Measurements from ENCODE around the gene LTF.

DNA sequence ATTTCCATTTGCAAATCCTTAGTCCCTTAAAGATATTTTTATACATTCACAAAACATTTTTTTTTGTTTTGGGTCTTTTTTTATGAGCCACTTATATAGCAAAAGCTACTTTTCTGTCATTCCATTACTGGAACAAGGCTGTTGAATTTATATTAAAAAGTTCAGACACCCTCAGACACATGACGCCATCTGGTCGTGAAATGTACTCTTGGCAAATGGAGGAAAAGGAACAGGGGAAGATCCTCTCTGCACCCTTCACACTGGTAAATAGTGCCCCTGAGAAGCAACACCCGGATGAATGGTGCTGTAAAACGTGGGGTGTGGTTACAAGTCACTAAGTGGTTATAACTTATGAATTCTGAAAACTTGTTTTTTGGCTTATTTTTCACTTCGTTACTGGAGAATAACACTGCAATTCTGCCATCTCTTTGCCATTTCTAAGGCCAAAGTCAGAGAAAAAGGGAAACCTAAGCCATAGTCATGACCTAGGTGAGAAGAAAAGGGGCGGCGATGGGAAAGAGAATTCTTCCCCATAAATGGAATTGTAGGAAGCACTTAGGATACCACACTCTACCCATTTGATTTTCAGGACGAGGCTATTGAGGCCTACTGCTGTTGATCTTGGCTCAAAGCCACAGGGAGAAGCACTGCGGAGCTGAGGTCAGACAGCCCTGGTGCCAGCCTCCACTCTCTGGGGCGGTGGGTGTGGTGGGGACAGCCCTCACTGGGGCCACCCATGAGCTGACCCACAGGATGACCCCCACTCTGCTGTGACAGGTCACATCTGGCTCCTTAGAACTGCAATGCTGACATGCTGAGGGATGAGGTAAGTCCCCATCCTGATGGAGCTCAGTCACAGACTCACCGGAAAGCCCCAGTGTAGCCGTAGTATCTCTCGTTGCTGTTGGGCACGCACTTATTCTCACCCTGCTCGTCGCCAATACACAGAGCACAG is 21.9 kb downstream of the LTF start:
- TF ChIP-seq POLR2AphosphoS5 (IDR thresholded peaks at IDR 0.05; ENCODE audit: low read depth, low read length): no peak
- no peak for TF ChIP-seq SPI1 (IDR thresholded peaks at IDR 0.05; ENCODE audit: low read depth, low read length)
- no peak for TF ChIP-seq POLR2A (IDR thresholded peaks at IDR 0.05; ENCODE audit: low read depth, low read length)
- no peak for TF ChIP-seq TAF1 (IDR thresholded peaks at IDR 0.05; ENCODE audit: low read depth, low read length)

Measured in GM12891 (cell line).